Coronary artery (tissue), 2 donors: Measurements from ENCODE around the gene SPACA7.

Source experiments
- DNase-seq: peaks from one replicate; pipeline ENCODE4 v3.0.0-alpha.2; 2017; ENCODE audit warnings: low spot score
- H3K27ac ChIP-seq, 2 donors: fragments of 200-600 bp; sonication (generic); one replicate each; pipeline ENCODE4 v1.5.1; 2016 to 2019
- H3K4me3 ChIP-seq: fragments of 200-600 bp; sonication (generic); 2 replicates; pipeline ENCODE4 v1.5.1; 2016; ENCODE audit warnings: mild to moderate bottlenecking, moderate library complexity
- TF ChIP-seq, protein P1 (sequence below): fragments of 200-600 bp; sonication (generic); IDR thresholded peaks from one replicate; pipeline ENCODE4 v1.5.1; 2019; ENCODE audit warnings: antibody characterized with exemption

SPACA7 gene

DNA sequence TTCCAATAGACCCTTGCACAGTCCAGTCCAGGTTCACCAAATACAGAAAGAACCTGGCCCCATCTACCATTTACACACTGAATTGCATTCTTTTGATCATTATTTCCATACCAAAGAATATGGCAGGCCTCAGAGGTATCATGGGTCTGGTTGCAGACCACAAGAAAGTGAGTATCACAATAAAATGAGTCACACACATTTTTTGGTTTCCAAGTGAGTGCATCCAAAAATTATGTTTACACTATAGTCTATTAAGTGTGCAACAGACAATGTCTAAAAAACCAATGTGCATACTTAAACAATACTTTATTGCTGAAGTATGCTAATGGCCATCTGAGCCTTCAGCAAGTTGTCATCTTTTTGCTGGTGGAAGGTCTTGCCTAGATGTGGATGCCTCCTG is 105.3 kb downstream of the SPACA7 start:
- DNase-seq = no peak
- TF ChIP-seq, protein P1, sequence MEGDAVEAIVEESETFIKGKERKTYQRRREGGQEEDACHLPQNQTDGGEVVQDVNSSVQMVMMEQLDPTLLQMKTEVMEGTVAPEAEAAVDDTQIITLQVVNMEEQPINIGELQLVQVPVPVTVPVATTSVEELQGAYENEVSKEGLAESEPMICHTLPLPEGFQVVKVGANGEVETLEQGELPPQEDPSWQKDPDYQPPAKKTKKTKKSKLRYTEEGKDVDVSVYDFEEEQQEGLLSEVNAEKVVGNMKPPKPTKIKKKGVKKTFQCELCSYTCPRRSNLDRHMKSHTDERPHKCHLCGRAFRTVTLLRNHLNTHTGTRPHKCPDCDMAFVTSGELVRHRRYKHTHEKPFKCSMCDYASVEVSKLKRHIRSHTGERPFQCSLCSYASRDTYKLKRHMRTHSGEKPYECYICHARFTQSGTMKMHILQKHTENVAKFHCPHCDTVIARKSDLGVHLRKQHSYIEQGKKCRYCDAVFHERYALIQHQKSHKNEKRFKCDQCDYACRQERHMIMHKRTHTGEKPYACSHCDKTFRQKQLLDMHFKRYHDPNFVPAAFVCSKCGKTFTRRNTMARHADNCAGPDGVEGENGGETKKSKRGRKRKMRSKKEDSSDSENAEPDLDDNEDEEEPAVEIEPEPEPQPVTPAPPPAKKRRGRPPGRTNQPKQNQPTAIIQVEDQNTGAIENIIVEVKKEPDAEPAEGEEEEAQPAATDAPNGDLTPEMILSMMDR = no peak
- Histone ChIP-seq H3K4me3 (no peak overlapping the region), H3K27ac (no peak overlapping the region)

GRCh38 chr13:112483299-112483698 is 107.1 kb downstream of the SPACA7 start:
- DNase-seq = no peak
- no peak overlapping the region for H3K27ac ChIP-seq
- TF ChIP-seq, protein P1 = no peak
- no peak overlapping the region for H3K4me3 ChIP-seq
